Fibroblast of mammary gland (primary cell): ENCODE data around the gene MAFG.
"Not testable (repeated sequence)": the region's sequence is repeated elsewhere in the genome, so short reads cannot be mapped to it uniquely, and the experiment has no call there.

Source experiments
- DNase-seq: peaks from one replicate; pipeline ENCODE4 v3.0.0-alpha.2; 2010; ENCODE audit warnings: low read depth
- H3K4me3 ChIP-seq: 2 replicates; pipeline ENCODE4 v1.5.1; 2011; ENCODE audit warnings: low read depth, mild to moderate bottlenecking, low read length, moderate library complexity; ENCODE audit not compliant: control insufficient read depth
- TF ChIP-seq, protein P1 (sequence below): conservative IDR thresholded peaks from 2 replicates; pipeline ENCODE4 v1.5.1; 2011; ENCODE audit warnings: low read depth, low read length, inconsistent platforms; ENCODE audit not compliant: control insufficient read depth, insufficient read depth

MAFG gene

DNA sequence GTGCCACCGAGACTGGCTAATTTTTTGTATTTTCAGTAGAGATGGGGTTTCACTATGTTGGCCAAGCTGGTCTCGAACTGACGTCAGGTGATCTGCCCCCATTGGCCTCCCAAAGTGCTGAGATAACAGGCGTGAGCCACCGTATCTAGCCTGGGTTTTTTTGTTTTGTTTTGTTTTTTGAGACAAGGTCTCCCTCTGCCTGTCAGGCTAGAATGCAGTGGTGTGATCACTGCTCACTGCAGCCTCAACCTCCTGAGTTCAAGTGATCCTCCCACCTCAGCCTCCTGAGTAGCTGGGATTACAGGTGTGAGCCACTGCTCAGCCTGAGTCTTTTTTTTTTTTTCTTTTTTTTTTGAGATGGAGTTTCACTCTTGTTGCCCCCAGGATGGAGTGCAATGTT lies 25.9 kb upstream of the MAFG start:
- TF ChIP-seq, protein P1, sequence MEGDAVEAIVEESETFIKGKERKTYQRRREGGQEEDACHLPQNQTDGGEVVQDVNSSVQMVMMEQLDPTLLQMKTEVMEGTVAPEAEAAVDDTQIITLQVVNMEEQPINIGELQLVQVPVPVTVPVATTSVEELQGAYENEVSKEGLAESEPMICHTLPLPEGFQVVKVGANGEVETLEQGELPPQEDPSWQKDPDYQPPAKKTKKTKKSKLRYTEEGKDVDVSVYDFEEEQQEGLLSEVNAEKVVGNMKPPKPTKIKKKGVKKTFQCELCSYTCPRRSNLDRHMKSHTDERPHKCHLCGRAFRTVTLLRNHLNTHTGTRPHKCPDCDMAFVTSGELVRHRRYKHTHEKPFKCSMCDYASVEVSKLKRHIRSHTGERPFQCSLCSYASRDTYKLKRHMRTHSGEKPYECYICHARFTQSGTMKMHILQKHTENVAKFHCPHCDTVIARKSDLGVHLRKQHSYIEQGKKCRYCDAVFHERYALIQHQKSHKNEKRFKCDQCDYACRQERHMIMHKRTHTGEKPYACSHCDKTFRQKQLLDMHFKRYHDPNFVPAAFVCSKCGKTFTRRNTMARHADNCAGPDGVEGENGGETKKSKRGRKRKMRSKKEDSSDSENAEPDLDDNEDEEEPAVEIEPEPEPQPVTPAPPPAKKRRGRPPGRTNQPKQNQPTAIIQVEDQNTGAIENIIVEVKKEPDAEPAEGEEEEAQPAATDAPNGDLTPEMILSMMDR, result peak; percentile 6
- not testable (repeated sequence) for DNase-seq, H3K4me3 ChIP-seq

DNA sequence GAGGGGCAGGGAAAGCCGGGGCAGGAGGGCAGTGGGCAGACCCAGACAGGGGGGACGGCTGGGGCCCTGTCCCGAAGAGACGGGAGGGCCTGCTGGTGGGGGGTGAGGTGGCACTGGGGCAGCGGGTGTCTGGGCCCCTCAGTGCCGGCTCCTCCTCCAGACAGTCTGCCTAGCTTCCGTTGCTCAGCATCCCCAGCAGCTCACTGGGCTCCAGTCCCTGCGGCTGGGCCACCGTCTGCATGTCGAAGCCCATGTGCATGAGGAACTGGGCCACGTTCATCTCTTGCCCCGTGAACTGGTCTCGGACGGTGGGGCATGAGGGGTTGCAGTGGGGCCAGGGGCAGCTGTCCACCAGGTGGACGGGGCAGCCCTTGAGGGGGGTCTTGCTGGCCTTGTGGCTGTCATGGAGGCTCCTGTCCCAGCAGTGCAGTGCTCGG lies 25.3 kb upstream of the MAFG start:
- TF ChIP-seq, protein P1, result no peak
- H3K4me3 ChIP-seq, result no peak overlapping the region
- DNase-seq, result no peak

DNA sequence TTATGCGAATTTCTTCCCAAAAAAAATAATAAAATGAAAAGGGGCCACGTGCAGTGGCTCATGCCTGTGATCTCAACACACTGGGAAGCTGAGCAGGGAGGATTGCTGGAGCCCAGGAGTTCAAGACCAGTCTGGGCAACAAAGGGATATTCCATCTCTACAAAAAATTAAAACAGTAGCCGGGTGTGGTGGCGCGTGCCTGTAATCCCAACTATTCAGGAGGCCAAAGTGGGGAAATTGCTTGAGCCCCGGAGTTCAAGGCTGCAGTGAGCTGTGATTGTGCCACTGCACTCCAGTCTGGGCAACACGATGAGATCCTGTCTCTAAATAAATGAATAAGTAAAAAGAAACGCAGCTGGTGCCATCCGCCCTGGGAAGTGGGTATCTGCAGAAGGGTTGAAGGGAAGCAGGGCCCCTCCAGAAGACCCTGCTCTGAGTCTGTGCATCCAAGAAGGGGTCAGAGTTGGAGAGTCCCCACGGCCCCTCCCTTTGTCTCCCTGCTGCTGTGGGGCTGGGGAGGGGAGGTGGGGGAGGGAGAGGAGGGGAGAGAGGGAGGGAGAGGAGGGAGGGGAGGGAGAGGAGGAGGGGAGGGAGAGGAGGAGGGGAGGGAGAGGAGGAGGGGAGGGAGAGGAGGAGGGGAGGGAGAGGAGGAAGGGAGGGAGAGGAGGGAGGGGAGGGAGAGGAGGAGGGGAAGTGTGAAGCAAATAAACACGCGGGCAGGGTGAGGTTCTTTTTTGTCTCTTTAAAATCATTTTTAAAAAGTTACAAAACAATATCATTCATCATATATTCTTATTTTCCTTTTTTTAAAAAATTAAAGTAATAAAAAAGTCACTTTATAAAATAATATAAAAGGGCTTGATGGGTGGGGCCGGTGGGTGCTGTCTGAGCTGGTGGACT lies 24.5 kb upstream of the MAFG start:
- DNase-seq, result no peak
- H3K4me3 ChIP-seq, result no peak overlapping the region
- TF ChIP-seq, protein P1, result no peak

DNA sequence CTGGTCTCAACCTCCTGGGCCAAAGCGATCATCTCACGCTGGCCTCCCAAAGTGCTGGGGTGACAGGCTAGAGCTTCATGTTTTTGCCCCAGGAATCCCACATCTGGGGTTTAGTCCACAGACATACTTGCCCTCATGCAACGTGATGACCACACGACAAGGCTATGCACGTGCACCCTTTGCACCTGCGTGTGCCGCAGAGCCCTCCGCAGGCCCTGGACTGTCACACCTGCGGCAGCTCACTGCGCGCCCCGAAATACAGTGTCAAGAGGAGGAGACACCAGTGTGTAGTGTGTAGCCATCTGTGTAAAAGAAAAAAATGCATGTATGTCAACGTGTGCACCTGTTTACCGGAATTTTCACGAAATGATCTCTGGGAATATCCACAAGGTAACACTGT lies 23.0 kb upstream of the MAFG start:
- no peak for DNase-seq
- H3K4me3 ChIP-seq, result no peak overlapping the region
- TF ChIP-seq, protein P1, result no peak

DNA sequence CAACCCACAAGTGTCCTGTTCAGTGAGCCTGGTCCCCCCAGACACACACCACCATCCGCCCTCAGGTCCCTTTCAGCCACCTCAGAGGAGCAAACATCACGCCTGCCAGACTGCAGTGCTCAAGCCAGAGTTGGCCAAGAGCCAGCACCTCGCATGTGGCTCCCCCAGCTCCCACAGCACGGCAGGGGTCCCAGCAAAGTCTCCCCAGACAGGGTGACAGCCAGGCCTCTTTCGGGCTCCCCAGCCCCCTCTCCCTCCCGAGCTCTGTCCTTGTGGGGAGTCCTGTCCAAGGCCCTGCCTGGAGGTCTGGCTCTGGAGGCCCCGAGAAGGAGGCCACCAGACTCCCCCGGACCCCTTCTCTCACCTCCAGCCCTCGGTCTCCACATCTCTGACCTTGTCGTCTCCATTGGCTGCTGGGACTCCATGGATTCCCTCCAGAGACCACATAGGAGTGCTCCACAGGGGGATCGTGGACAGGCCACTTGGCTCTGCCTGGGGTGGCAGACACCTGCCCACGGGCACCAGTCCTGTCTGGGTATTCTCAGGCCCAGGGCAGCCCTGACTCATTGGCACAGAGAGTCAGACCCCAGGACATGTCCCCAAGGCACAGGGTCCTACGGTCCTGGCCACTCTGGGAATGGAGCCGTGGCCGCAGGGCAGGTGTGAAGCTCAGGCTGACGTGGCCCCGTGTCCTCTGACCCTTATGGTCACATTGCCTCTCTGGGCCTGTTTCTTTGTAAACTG lies 21.3 kb upstream of the MAFG start:
- H3K4me3 ChIP-seq, result no peak overlapping the region
- no peak for DNase-seq
- TF ChIP-seq, protein P1, result no peak

DNA sequence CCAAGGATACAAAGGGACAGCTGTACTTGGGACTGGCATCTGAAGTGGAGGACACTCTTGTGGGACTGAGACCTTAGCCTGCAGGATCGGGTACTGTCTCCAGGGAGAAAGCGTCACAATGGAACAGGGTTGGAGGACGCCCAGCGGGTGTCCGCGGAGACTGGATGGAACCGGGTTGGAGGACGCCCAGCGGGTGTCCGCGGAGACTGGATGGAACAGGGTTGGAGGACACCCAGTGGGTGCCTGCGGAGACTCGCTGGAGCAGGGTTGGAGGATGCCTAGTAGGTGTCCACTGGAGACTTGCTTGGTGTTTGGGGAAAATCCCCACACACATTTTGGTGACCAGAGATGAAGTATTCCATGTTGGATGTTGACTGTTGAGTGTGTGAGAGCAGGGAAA lies 19.7 kb upstream of the MAFG start, which contains the start of gene MYADML2:
Gene MYADML2 (minus strand): TSS at position 45 of the 400 bp plus-strand sequence. CDS start 5,492 bp downstream, outside the sequence.
- TF ChIP-seq, protein P1, result no peak
- H3K4me3 ChIP-seq, result no peak within 1 kb of the TSS
- DNase-seq, result no peak
